Neural progenitor cell (in vitro differentiated cells): Measurements from ENCODE around the gene KRT8.

Experiments
- EZH2 ChIP-seq: fragments of 200-600 bp; sonication (generic); IDR thresholded peaks from 2 replicates; pipeline ENCODE4 v1.6.1; 2017; ENCODE audit warnings: antibody characterized with exemption, mild to moderate bottlenecking, moderate library complexity
- TF ChIP-seq, protein P1 (sequence below): fragments of 200-600 bp; sonication (generic); IDR thresholded peaks from 2 replicates; pipeline ENCODE4 v1.5.1; 2017; ENCODE audit warnings: antibody characterized with exemption, mild to moderate bottlenecking

DNA sequence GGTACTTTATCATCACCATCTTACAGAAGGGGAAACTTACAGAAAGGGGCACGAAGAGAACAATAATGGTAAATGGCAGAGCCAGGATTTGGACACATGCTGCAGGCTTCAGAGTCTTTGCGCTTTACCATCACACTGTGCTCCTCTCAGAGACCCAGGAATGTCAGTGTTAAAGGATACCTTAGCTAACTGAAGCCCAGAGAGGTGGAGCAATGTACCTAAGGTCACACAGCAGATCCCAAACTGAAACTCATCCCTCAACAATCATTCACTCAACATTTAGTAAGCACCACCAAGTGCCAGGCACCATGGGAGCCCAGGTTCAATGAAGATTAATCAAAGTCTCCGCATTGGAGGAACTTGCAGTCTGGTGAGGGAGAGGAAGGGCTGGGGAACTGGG, 48.1 kb downstream of the KRT8 start:
- TF ChIP-seq, protein P1, sequence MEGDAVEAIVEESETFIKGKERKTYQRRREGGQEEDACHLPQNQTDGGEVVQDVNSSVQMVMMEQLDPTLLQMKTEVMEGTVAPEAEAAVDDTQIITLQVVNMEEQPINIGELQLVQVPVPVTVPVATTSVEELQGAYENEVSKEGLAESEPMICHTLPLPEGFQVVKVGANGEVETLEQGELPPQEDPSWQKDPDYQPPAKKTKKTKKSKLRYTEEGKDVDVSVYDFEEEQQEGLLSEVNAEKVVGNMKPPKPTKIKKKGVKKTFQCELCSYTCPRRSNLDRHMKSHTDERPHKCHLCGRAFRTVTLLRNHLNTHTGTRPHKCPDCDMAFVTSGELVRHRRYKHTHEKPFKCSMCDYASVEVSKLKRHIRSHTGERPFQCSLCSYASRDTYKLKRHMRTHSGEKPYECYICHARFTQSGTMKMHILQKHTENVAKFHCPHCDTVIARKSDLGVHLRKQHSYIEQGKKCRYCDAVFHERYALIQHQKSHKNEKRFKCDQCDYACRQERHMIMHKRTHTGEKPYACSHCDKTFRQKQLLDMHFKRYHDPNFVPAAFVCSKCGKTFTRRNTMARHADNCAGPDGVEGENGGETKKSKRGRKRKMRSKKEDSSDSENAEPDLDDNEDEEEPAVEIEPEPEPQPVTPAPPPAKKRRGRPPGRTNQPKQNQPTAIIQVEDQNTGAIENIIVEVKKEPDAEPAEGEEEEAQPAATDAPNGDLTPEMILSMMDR: no peak
- no peak for TF ChIP-seq EZH2
